Activated CD8-positive, alpha-beta memory T cell treated with anti-CD3 and anti-CD28 coated beads for 1 hour (primary cell): ENCODE data around the gene LHPP.
"Not testable (repeated sequence)": the region's sequence is repeated elsewhere in the genome, so short reads cannot be mapped to it uniquely, and the experiment has no call there.

Source experiments
- DNase-seq, 2 donors: peaks; one replicate each; pipeline ENCODE4 v3.0.0-alpha.2; 2020; ENCODE audit warnings: low read depth in 1 of 2; ENCODE audit errors: extremely low read depth in 1 of 2

LHPP gene

DNA sequence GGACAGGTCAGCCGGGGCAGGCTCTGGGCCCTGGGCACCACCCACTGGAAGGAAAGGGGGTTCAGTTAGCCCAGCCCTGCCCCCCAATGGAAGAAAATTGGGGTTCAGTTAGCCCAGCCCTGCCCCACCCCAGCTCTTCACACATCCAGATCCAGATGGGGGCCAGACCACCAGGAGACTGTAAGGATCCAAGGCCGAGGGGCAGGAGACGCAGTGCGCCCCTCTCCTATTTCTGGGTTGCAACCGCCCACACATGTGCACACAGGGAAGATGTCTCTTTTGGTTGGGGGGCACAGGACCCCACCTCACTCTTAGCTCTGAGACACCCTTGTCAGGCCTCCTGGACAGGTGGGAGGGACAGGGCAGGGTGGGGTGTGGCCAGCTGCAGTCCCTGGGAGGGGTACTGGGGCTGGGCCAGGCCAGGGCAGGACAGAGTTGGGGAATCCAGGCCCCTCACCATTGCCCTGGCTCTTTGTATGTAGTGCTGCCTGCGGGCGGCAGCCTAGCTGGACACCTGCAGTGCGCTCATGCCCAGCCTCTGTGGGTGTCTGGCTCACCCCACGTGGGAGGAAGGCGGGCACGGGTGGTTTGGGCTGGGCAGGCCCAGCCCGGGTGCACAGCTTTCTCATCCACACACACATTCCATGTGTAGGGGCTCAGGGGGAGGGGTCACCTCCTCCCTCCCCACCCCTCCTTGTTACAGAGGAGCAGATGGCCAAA is 141.2 kb downstream of the LHPP start:
- no peak for DNase-seq

DNA sequence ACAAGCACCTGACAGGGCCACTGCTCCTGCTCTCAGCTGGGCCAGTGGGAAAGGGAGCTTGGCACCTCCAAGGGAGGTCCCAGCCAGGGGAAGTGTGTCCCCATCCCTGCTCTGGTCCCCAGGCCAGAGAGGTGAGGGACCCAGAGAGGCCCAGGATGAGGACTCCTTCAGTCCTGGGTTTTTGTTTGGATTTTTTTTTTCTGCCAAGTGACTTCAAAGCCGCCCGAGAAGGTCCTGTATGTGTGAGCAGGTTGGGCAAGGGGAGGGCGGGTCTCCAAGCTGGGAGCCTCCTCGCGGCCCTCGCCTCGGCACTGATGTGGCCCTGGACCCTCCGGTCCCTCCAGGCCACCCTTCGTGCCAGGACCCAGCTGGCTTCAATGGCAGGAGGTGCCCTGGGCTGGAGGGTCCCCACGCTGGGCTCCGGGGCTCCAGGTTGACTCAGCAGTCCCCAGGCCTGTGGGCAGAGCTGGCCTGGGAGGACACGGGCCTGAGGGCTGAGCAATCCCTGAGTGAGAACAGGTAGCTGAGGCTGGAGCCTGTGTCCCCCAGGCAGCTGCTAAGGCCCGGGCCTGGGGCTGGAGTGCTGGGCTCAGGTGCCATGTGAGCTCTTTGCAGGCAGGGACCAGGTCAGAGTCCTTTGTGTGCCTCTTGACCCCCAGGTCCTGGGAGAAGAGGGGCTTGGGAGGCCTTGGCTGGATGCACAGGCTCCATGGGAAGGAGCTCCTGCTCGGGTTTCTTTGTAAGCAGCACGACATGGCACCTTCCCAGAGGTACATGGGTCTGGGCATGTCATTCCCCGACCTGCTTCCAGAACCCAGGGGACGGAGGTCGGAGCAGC is 142.0 kb downstream of the LHPP start:
- no peak for DNase-seq

GRCh38 chr10:124604214-124605000 is 142.8 kb downstream of the LHPP start:
- no peak for DNase-seq

- no peak for DNase-seq
Measured at GRCh38 chr10:124605001-124605370, 143.4 kb downstream of the LHPP start.

GRCh38 chr10:124605481-124605855 is 143.8 kb downstream of the LHPP start:
- no peak for DNase-seq

- DNase-seq: no peak
Measured at GRCh38 chr10:124605856-124606812, 144.5 kb downstream of the LHPP start.

GRCh38 chr10:124606822-124607221 is 145.2 kb downstream of the LHPP start:
- DNase-seq: no peak

DNA sequence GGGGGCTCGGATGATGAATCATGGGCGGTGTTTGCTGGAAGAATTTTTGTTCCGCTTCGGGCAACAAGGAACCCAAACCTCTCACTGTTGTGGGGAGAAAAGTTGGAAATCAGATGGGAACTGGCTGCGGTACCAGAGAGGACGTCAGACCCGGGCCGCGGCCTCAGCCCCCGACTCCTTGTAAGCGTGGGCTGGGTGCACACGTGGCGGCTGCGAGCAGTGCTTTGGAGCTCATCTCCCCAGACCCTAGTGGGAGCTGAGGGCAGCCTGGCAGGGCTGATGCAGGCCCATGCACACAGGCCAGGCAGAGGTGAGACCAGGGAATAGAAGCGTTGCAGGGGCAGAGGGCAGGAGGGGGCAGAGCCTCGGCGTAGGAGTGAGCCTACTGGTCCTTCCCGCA is 146.1 kb downstream of the LHPP start:
- no peak for DNase-seq

DNA sequence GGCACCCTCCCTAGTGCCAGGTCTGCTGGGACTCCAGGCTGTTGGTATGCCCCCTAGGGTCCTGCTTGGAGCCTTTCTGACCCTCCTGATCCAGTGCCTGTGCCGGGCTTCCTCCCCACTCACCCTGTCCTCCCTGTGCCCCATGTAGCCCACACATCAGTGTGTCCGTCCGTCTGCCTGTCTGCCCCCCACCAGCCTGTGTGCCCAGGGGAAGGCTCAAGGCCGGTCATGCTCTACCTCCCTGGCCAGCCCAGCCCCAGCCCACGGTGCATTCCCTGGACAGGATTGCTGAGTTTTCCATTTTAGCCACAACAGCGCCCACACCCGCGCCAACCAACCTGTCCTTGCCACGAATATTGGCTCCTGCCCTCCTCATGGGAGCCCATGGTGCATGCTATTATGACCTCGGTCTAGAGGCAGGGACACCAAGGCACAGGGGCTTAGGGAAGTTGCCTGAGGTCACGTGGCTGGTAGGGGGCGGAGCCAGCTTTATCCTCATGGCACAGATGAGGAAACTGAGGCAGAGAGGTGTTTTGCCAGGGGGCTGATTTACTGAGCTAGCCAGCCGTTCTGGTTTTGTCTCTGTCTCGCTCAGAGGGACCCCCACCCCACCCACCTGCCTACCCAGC is 146.6 kb downstream of the LHPP start:
- DNase-seq: no peak

DNA sequence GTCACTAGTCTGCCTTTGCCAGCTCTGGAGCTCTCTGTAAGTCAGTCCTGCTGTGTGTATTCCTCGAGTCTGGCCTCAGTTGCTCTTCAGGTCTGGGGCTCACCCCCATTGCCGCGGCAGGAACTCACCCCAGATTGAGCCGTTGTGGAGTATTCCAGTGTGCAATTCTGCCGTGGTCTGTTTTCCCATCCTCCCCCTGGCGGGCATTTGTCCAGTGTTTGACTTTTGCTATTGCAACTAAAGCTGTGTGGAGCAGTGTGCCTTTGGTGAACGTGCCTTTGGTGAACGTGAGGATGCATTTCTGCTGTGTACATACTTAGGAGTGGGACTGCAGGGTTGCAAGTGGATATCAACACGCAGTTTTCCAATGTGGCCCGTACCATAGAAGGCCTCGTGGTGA is 148.1 kb downstream of the LHPP start:
- no peak for DNase-seq

GRCh38 chr10:124610186-124610585 is 148.6 kb downstream of the LHPP start:
- not testable (repeated sequence) for DNase-seq

DNA sequence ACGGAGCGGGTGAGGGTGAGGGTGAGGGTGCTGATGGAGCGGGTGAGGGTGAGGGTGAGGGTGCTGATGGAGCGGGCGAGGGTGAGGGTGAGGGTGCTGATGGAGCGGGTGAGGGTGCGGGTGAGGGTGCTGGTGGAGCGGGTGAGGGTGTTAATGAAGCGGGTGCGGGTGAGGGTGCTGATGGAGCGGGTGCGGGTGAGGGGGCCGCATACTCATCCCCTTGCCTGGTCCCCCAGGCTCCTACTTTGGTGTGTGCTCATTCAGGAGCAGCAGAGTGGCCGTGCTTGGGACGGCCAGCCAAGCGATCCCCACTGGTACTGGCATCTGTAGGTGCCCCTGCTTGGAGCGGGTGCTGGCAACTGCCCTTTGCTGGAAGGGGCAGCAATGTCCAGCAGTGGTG is 149.2 kb downstream of the LHPP start:
- DNase-seq: not testable (repeated sequence)

DNA sequence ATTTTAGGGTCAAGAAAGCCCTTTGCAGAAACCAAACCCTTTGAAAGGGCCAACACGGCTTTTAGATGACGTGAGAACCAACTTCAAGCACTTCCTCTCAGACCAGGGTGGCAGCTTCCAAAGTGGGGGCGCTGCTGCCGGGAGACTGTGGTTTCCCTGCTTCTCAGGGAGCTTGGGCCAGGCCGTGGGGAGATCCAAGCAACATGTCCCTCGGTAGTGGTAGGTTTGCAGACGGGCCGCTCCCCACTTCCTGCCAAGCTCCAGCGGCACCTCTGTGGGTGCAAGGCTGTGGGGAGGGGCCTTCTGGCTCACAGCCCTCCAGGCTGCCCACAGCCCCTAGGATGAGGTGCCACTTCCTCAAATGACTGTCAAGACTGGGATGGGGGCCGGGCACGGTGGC is 150.1 kb downstream of the LHPP start:
- DNase-seq: peak in 1 of 2 donors; percentile 20

DNA sequence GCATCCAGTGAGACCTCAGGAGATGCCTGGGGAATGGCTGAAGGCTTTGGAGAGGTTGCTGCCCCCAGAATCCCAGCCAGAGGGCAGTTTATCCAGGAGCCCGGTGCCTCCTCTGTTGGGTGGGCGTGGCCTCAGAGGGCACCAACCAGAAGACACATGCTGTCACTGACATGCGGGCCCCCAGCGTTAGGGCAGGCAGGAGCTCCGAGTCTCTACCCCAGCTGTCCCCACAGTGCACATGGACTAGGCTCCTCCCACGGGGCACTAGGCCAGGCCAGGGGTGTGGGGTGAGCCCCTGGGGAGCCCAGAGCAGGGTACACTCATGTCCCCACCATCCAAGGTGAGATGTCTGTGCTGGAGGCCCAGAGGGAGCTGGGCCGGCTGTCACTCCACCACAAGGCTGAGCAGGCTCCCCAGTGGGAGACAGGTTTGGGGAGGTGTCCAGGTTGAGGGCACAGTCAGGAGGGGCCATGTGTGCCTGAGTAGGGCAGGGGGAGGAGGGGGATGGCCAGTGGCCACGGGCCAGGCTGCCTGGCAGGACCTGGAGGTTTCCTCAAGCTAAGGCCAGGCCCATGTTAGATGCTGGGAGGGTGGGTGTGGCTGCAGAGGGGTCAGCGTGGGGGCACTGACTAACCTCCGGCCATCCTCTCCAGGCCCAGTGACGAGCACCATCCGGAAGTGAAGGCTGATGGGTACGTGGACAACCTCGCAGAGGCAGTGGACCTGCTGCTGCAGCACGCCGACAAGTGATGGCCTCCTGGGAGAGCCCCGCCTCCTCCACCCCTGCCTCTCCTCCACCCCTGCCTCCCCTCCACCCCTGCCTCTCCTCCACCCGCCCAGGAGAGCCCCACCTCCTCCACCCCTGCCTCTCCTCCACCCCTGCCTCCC is 151.2 kb downstream of the LHPP start:
- no peak for DNase-seq

DNA sequence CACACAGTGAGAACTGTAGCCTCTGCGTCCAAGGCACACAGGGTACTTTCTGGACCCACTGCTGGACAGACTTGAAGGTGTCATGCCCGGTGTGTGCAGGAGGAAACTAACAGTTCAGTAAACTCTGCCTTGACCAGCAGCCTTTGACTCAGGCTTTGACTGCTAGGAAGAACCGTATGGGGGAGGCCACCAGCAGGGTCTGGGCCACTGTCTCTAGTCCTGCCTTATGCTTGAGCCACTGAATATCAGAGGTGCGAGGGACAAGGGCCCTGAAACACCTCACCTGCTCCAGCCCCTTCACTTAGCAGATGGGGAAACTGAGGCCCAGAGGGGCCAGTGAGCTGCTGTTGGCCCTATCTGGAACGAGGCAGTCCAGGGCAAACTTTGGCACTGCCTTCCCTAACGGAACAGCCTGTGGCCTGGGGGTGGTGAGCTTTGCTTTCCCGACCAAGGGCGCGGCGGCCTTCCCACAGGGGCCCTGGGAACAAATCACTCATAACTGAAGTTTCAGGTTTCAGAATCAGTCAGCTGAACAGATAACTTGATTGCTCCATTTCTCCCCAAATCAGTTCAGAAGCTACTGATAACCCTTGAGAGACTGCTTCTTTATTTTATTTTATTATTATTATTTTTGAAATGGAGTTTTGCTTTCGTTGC is 152.5 kb downstream of the LHPP start:
- DNase-seq: no peak

- no peak for DNase-seq
Measured at GRCh38 chr10:124615259-124615658, 153.6 kb downstream of the LHPP start.

GRCh38 chr10:124616040-124616835 is 154.6 kb downstream of the LHPP start:
- DNase-seq: no peak

- DNase-seq: no peak
Measured at GRCh38 chr10:124616836-124617130, 155.2 kb downstream of the LHPP start.
